GM12878 (cell line): ENCODE results near the gene FHOD3. TPM values are rescaled to one million over a fixed set of nuclear protein-coding genes. Genes with fewer than 3 reads are reported as not detected.

Experiments used
- ATAC-seq: fragments of 200-7000 bp; cut with Tn5 transposase; 3 replicates; pipeline ENCODE4 v1.9.1; 2020; ENCODE audit warnings: mild to moderate bottlenecking, moderate library complexity
- BruUV-seq: library from RNA; stranded (reverse); fragments of 400-500 nt; replicated peaks from 2 replicates; lab custom pipeline; 2021; lab: Mats Ljungman, UMichigan
- CTCF ChIA-PET: fragments of 300-600 bp; sonication (Branson Sonifier 250); formaldehyde crosslinking; extraction: SDS; loops from one replicate; lab custom pipeline; 2021; ENCODE audit warnings: inconsistent platforms; lab: Yijun Ruan, JAX
- POLR2A ChIA-PET: fragments of 350-600 bp; formaldehyde crosslinking; extraction: SDS; loops from one replicate; lab custom pipeline; 2021; ENCODE audit warnings: inconsistent platforms; lab: Charles Lee
- RAD21 ChIA-PET: fragments of 300-600 bp; sonication (Branson Sonifier 250); formaldehyde crosslinking; loops from one replicate; lab custom pipeline; 2023; ENCODE audit warnings: antibody characterized with exemption; ENCODE audit not compliant: unreplicated experiment; lab: Charles Lee
- SMC1A ChIA-PET: fragments of 300-600 bp; sonication (Branson Sonifier 250); formaldehyde crosslinking; loops from one replicate; lab custom pipeline; 2023; ENCODE audit not compliant: unreplicated experiment, uncharacterized antibody; lab: Charles Lee
- DNase-seq: peaks from one replicate; pipeline ENCODE4 v3.0.0-alpha.2; 2011; ENCODE audit warnings: low read depth, low spot score
- FAIRE-seq: peaks from 3 replicates; lab custom pipeline; 2011; peaks lifted over from hg19 to GRCh38; lab: Jason Lieb, UNC
- H2AFZ ChIP-seq: 2 replicates; pipeline ENCODE4 v1.6.0; 2011; ENCODE audit warnings: low read depth, low read length, control low read depth; ENCODE audit not compliant: control insufficient read depth
- H3K27ac ChIP-seq: 2 replicates; pipeline ENCODE4 v1.5.1; 2011; ENCODE audit warnings: control low read depth; ENCODE audit not compliant: control insufficient read depth, insufficient read depth
- H3K27me3 ChIP-seq, 2 experiments: replicated peaks in 1 of 2; 2 replicates each; pipeline versions ENCODE4 v1.6.0 to v1.6.1; 2011; ENCODE audit warnings: low read length in 1 of 2; ENCODE audit not compliant: control insufficient read depth in 2 of 2, insufficient read depth in 2 of 2
- H3K36me3 ChIP-seq, 2 experiments: 2 replicates each; pipeline ENCODE4 v1.5.1; 2011; ENCODE audit warnings: low read length in 1 of 2; ENCODE audit not compliant: control insufficient read depth in 2 of 2, insufficient read depth in 2 of 2
- H3K4me1 ChIP-seq: 2 replicates; pipeline ENCODE4 v1.6.1; 2011; ENCODE audit warnings: mild to moderate bottlenecking, low read length, moderate library complexity, mixed read lengths; ENCODE audit not compliant: control insufficient read depth, insufficient read depth
- H3K4me2 ChIP-seq: 2 replicates; pipeline ENCODE4 v1.6.0; 2011; ENCODE audit warnings: control low read depth; ENCODE audit not compliant: control insufficient read depth, insufficient read depth
- H3K4me3 ChIP-seq: fragments of 200-600 bp; sonication (generic); 2 replicates; pipeline ENCODE4 v1.5.1; 2016
- H3K79me2 ChIP-seq: 2 replicates; pipeline ENCODE4 v1.6.0; 2011; ENCODE audit warnings: low read length; ENCODE audit not compliant: control insufficient read depth, insufficient read depth
- H3K9ac ChIP-seq: 2 replicates; pipeline ENCODE4 v1.8.0; 2011; ENCODE audit warnings: low read length, control low read depth, mixed read lengths; ENCODE audit not compliant: control insufficient read depth, insufficient read depth
- H3K9me3 ChIP-seq: replicated peaks from 3 replicates; pipeline ENCODE4 v1.5.1; 2011; ENCODE audit warnings: mild to moderate bottlenecking, low read length; ENCODE audit not compliant: control insufficient read depth, insufficient read depth
- H4K20me1 ChIP-seq: 2 replicates; pipeline ENCODE4 v1.6.0; 2011; ENCODE audit not compliant: control insufficient read depth, insufficient read depth
- CBFB ChIP-seq: IDR thresholded peaks from 2 replicates; pipeline ENCODE4 v1.6.1; 2016; ENCODE audit warnings: antibody characterized with exemption, low read depth
- CHD2 ChIP-seq: IDR thresholded peaks from 2 replicates; pipeline ENCODE4 v1.6.1; 2011; ENCODE audit warnings: low read depth, low read length, improper control_type of control experiment, borderline replicate concordance
- KLF5 ChIP-seq: fragments of 450-650 bp; IDR thresholded peaks from 2 replicates; pipeline ENCODE4 v1.6.1; 2014; ENCODE audit warnings: mild to moderate bottlenecking; ENCODE audit not compliant: partially characterized antibody
- NFXL1 ChIP-seq: fragments of 450-650 bp; IDR thresholded peaks from 2 replicates; pipeline ENCODE4 v1.6.1; 2017; ENCODE audit warnings: antibody characterized with exemption, mild to moderate bottlenecking, borderline replicate concordance
- TAF1 ChIP-seq: IDR thresholded peaks from 2 replicates; pipeline ENCODE4 v1.6.1; 2011; ENCODE audit warnings: mild to moderate bottlenecking, low read depth, low read length, borderline replicate concordance
- ZBTB4 ChIP-seq: fragments of 450-650 bp; formaldehyde crosslinking; IDR thresholded peaks from 2 replicates; pipeline ENCODE4 v1.4.0; 2022; ENCODE audit warnings: mild to moderate bottlenecking, moderate library complexity
- ZNF384 ChIP-seq: IDR thresholded peaks from 2 replicates; pipeline ENCODE4 v1.6.1; 2012; ENCODE audit warnings: low read depth, mild to moderate bottlenecking, low read length, improper control_type of control experiment, borderline replicate concordance
- WGBS: methylation state at CpG from one replicate; pipeline ENCODE4 v1.1.6; 2016; ENCODE audit warnings: low lambda C conversion rate; ENCODE audit not compliant: insufficient replicate concordance, insufficient coverage; ENCODE audit errors: missing lambda C conversion rate; 5-methylcytosine and 5-hydroxymethylcytosine counted together
- in situ Hi-C: fragments of 300-500 bp; cut with MboI; formaldehyde crosslinking; loops from 9 replicates; pipeline ENCODE4 v1.14.3; 2018; ENCODE audit warnings: mixed read lengths
- intact Hi-C: fragments of 100-400 bp; cut with micrococcal nuclease; formaldehyde crosslinking; loops from one replicate; pipeline ENCODE4 v1.14.2; 2022; ENCODE audit not compliant: unreplicated experiment
- polyA plus RNA-seq, 11 experiments: library from polyadenylated mRNA; depleted of rRNA in 4 of 11; unstranded in 6 of 11; stranded (reverse) in 5 of 11; fragments of >200 nt; fragmentation: Nextera tagmentation in 4 of 11; fragmentation: Illumina TruSeq in 1 of 11; extraction: Ambion mirVana in 4 of 11; extraction: Trizol in 1 of 11; gene quantifications; 1 replicate in 1 of 11; 2 replicates in 10 of 11; pipeline versions ENCODE4 v1.2.1 to v1.2.3, GENCODE V29; 2011 to 2016; ENCODE audit warnings: inconsistent platforms in 2 of 11, missing spikeins in 2 of 11, low read depth in 1 of 11
- total RNA-seq, 4 experiments: library from RNA; depleted of rRNA in 3 of 4; stranded (reverse); fragments of >200 nt in 3 of 4; fragmentation: Illumina TruSeq in 1 of 4; extraction: Trizol in 1 of 4; gene quantifications; 2 replicates each; pipeline versions ENCODE4 v1.2.1 to v1.2.3, GENCODE V29; 2013 to 2021
- TF ChIP-seq, protein P1 (sequence below): fragments of 450-650 bp; IDR thresholded peaks from 2 replicates; pipeline ENCODE4 v1.6.1; 2014; ENCODE audit warnings: mild to moderate bottlenecking
- TF ChIP-seq, protein P2 (sequence below): IDR thresholded peaks from 2 replicates; pipeline ENCODE4 v1.6.1; 2011; ENCODE audit warnings: borderline replicate concordance, low read depth, mild to moderate bottlenecking, moderate library complexity, mixed read lengths, low read length; ENCODE audit not compliant: insufficient read depth; ENCODE audit errors: extremely low read length
- TF ChIP-seq, protein P3 (sequence below): IDR thresholded peaks from 2 replicates; pipeline ENCODE4 v1.6.1; 2012; ENCODE audit warnings: low read length, inconsistent platforms

Gene FHOD3
- total and polyA plus RNA-seq, 10 of the 15 experiments (the other 5 are each of a cell fraction or from before 2014, with no cell fraction given) = 0.77 to 26.7 (median 10.4) TPM

GRCh38 chr18:36660311-36660710 is 362.8 kb downstream of the FHOD3 start:
- Histone ChIP-seq H3K4me1 (no peaks in the 10 kb centered on the region), H3K9ac (no peak overlapping the region), H4K20me1 (no peaks in the 10 kb centered on the region), H3K79me2 (no peaks in the 10 kb centered on the region), H3K9me3 (no peaks in the 10 kb centered on the region), H3K27me3 (no peaks in the 10 kb centered on the region), H3K27ac (no peak overlapping the region), H3K36me3 (no peaks in the 10 kb centered on the region; a peak in 1 of 4 replicates), H2AFZ (no peak overlapping the region), H3K4me2 (no peak overlapping the region), H3K4me3 (no peak overlapping the region)
- intact Hi-C loops (loop anchor here (10.0 kb wide), 3 partner anchors 246 to 566 kb away; partner anchors contain the start of gene FHOD3), in situ Hi-C loops (no loop called here)
- no peak for DNase-seq
- ChIA-PET CTCF (no interaction called here), RAD21 (interaction anchor here (0.7 kb wide), 1 partner anchor 228 kb away, joined by 3 read pairs; no protein-coding TSS in a partner anchor), POLR2A (no interaction called here), SMC1A (no interaction called here)
- TF ChIP-seq, protein P1, sequence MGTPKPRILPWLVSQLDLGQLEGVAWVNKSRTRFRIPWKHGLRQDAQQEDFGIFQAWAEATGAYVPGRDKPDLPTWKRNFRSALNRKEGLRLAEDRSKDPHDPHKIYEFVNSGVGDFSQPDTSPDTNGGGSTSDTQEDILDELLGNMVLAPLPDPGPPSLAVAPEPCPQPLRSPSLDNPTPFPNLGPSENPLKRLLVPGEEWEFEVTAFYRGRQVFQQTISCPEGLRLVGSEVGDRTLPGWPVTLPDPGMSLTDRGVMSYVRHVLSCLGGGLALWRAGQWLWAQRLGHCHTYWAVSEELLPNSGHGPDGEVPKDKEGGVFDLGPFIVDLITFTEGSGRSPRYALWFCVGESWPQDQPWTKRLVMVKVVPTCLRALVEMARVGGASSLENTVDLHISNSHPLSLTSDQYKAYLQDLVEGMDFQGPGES = no peak
- TF ChIP-seq ZBTB4 (no peak), TAF1 (no peak), NFXL1 (no peak), CHD2 (no peak), KLF5 (no peak), CBFB (no peak), ZNF384 (no peak)
- TF ChIP-seq, protein P2, sequence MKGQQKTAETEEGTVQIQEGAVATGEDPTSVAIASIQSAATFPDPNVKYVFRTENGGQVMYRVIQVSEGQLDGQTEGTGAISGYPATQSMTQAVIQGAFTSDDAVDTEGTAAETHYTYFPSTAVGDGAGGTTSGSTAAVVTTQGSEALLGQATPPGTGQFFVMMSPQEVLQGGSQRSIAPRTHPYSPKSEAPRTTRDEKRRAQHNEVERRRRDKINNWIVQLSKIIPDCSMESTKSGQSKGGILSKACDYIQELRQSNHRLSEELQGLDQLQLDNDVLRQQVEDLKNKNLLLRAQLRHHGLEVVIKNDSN = no peak
- TF ChIP-seq, protein P3, sequence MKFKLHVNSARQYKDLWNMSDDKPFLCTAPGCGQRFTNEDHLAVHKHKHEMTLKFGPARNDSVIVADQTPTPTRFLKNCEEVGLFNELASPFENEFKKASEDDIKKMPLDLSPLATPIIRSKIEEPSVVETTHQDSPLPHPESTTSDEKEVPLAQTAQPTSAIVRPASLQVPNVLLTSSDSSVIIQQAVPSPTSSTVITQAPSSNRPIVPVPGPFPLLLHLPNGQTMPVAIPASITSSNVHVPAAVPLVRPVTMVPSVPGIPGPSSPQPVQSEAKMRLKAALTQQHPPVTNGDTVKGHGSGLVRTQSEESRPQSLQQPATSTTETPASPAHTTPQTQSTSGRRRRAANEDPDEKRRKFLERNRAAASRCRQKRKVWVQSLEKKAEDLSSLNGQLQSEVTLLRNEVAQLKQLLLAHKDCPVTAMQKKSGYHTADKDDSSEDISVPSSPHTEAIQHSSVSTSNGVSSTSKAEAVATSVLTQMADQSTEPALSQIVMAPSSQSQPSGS = no peak
- no TSS peak for BruUV-seq
- FAIRE-seq = no peak
- ATAC-seq = no peak
- 61% methylated on average over 7 of the region's 7 CpGs for WGBS
